ENCODE data around the gene DNAJC4. TPM values are rescaled to one million over a fixed set of nuclear protein-coding genes. Genes with fewer than 3 reads are reported as not detected.

Gene DNAJC4
- total RNA-seq, 1 donor from 2014 or later = 39.5 TPM

- ATAC-seq = no peak
- H3K27ac ChIP-seq = no peak overlapping the region
- no peaks in the 10 kb centered on the region for H3K9me3 ChIP-seq
- no peak overlapping the region for H3K4me3 ChIP-seq
- H3K36me3 ChIP-seq = peaks cover 61% of the 10 kb centered on the region
- peaks cover 26% of the 10 kb centered on the region for H3K4me1 ChIP-seq
- DNase-seq = no peak
- no peaks in the 10 kb centered on the region for H3K27me3 ChIP-seq (ENCODE audit: low read depth)
- TF ChIP-seq CTCF (IDR thresholded peaks at IDR 0.05) = no peak
- intact Hi-C loops (cut with DNase I) = no loop called here
These were observed 25.1 kb downstream of the DNAJC4 start for GRCh38 chr11:64255135-64256128.

DNA sequence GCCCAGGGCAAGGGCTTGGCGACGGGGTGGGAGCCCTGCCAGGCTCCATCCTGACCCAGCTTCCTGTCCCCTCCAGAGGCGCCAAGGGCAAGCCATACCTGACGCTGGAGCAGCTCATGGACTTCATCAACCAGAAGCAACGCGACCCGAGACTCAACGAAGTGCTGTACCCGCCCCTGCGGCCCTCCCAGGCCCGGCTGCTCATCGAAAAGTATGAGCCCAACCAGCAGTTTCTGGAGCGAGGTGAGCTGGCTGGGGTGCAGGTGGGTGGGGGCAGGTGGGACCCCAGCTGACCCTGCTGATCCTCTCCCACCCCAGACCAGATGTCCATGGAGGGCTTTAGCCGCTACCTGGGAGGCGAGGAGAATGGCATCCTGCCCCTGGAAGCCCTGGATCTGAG, 26.0 kb downstream of the DNAJC4 start:
- Histone ChIP-seq H3K27me3 (ENCODE audit: low read depth) (no peaks in the 10 kb centered on the region), H3K4me1 (peaks cover 19% of the 10 kb centered on the region), H3K36me3 (peaks cover 66% of the 10 kb centered on the region), H3K27ac (no peak overlapping the region), H3K4me3 (no peak overlapping the region), H3K9me3 (no peaks in the 10 kb centered on the region)
- TF ChIP-seq CTCF (IDR thresholded peaks at IDR 0.05) = no peak
- no peak for DNase-seq
- no peak for ATAC-seq
- intact Hi-C loops (cut with DNase I) = no loop called here

- H3K4me3 ChIP-seq = no peak overlapping the region
- no peaks in the 10 kb centered on the region for H3K27me3 ChIP-seq (ENCODE audit: low read depth)
- H3K4me1 ChIP-seq = peaks cover 4% of the 10 kb centered on the region
- no peak overlapping the region for H3K27ac ChIP-seq
- ATAC-seq (no peak), DNase-seq (no peak)
- intact Hi-C loops (cut with DNase I) = no loop called here
- H3K9me3 ChIP-seq = no peaks in the 10 kb centered on the region
- TF ChIP-seq CTCF (IDR thresholded peaks at IDR 0.05) = no peak
- peaks cover 87% of the 10 kb centered on the region for H3K36me3 ChIP-seq
These were observed 28.0 kb downstream of the DNAJC4 start for GRCh38 chr11:64258356-64258755.

GRCh38 chr11:64258946-64259532, 28.7 kb downstream of the DNAJC4 start:
- no peak overlapping the region for H3K27ac ChIP-seq
- ATAC-seq (no peak), DNase-seq (no peak)
- intact Hi-C loops (cut with DNase I) = no loop called here
- H3K9me3 ChIP-seq = no peaks in the 10 kb centered on the region
- no peak for TF ChIP-seq CTCF (IDR thresholded peaks at IDR 0.05)
- no peaks in the 10 kb centered on the region for H3K4me1 ChIP-seq
- H3K27me3 ChIP-seq (ENCODE audit: low read depth) = no peaks in the 10 kb centered on the region
- H3K4me3 ChIP-seq = no peak overlapping the region
- peaks cover 93% of the 10 kb centered on the region for H3K36me3 ChIP-seq

GRCh38 chr11:64259533-64260067, 29.3 kb downstream of the DNAJC4 start:
- Histone ChIP-seq H3K27me3 (ENCODE audit: low read depth) (no peaks in the 10 kb centered on the region), H3K4me1 (no peaks in the 10 kb centered on the region), H3K4me3 (no peak overlapping the region), H3K9me3 (no peaks in the 10 kb centered on the region), H3K36me3 (peaks cover 95% of the 10 kb centered on the region), H3K27ac (no peak overlapping the region)
- intact Hi-C loops (cut with DNase I) = no loop called here
- ATAC-seq (no peak), DNase-seq (no peak)
- TF ChIP-seq CTCF (IDR thresholded peaks at IDR 0.05) = no peak

Data from lower lobe of right lung (tissue), 2 donors.